Activated naive CD4-positive, alpha-beta T cell treated with anti-CD3 and anti-CD28 coated beads, Interleukin-2, amount 50 U/mL, for 72 hours (primary cell): Measurements from ENCODE around the gene STXBP5. TPM values are rescaled to one million over a fixed set of nuclear protein-coding genes. Genes with fewer than 3 reads are reported as not detected.

ENCODE experiments used
- ATAC-seq, 2 donors: fragments of 150-1000 bp; cut with Tn5 transposase; 2 replicates each; pipeline ENCODE4 v1.10.0; 2021; ENCODE audit warnings: mild to moderate bottlenecking in 2 of 2, moderate library complexity in 2 of 2
- DNase-seq, 2 donors: peaks; one replicate each; pipeline ENCODE4 v3.0.0; 2021 to 2022; ENCODE audit warnings: low spot score in 2 of 2
- H3K27ac Mint-ChIP-seq, 2 donors: one replicate each; pipeline ENCODE4 v1.8.0; 2022; ENCODE audit warnings: mild to moderate bottlenecking in 2 of 2, mixed read lengths in 2 of 2
- H3K36me3 Mint-ChIP-seq, 2 donors: one replicate each; pipeline ENCODE4 v1.8.0; 2022; ENCODE audit warnings: mixed read lengths in 2 of 2
- H3K9me3 Mint-ChIP-seq, 2 donors: one replicate each; pipeline ENCODE4 v1.8.0; 2022; ENCODE audit warnings: mixed read lengths in 2 of 2
- total RNA-seq, 2 donors: library from RNA; stranded (reverse); gene quantifications; one replicate each; pipeline ENCODE4 v1.2.3, GENCODE V29; 2022

The STXBP5 gene
- total RNA-seq, 2 donors from 2014 or later, result 5.7 to 17.7 TPM

- DNase-seq, result no peak
- Mint-ChIP-seq H3K27ac (no peak overlapping the region), H3K36me3 (peaks cover 0 to 7% of the 10 kb centered on the region in 2 donors), H3K9me3 (peaks cover 9 to 13% of the 10 kb centered on the region in 2 donors)
- ATAC-seq, result no peak
These were observed 193.1 kb downstream of the STXBP5 start for GRCh38 chr6:147397306-147397705.

GRCh38 chr6:147400968-147401367, 196.8 kb downstream of the STXBP5 start:
- no peak for DNase-seq
- Mint-ChIP-seq H3K27ac (no peak overlapping the region), H3K9me3 (peaks cover 23 to 29% of the 10 kb centered on the region in 2 donors), H3K36me3 (peaks cover 0 to 7% of the 10 kb centered on the region in 2 donors)
- ATAC-seq, result no peak

GRCh38 chr6:147401779-147402178, 197.6 kb downstream of the STXBP5 start:
- no peak for DNase-seq
- no peak overlapping the region for H3K27ac Mint-ChIP-seq
- H3K9me3 Mint-ChIP-seq, result peaks cover 23 to 29% of the 10 kb centered on the region in 2 donors
- H3K36me3 Mint-ChIP-seq, result peaks cover 0 to 7% of the 10 kb centered on the region in 2 donors
- ATAC-seq, result no peak

GRCh38 chr6:147406783-147407182, 202.6 kb downstream of the STXBP5 start:
- ATAC-seq (no peak), DNase-seq (no peak)
- no peak overlapping the region for H3K27ac Mint-ChIP-seq
- no peaks in the 10 kb centered on the region for H3K36me3 Mint-ChIP-seq
- H3K9me3 Mint-ChIP-seq, result peaks cover 16 to 18% of the 10 kb centered on the region in 2 donors

GRCh38 chr6:147407571-147407970, 203.4 kb downstream of the STXBP5 start:
- no peaks in the 10 kb centered on the region for H3K36me3 Mint-ChIP-seq
- H3K9me3 Mint-ChIP-seq, result peaks cover 14% of the 10 kb centered on the region in 2 donors
- DNase-seq, result no peak
- no peak overlapping the region for H3K27ac Mint-ChIP-seq
- no peak for ATAC-seq

- H3K36me3 Mint-ChIP-seq, result no peaks in the 10 kb centered on the region
These were observed 212.4 kb downstream of the STXBP5 start for GRCh38 chr6:147416622-147417021.

GRCh38 chr6:147417954-147418353, 213.7 kb downstream of the STXBP5 start:
- ATAC-seq (no peak), DNase-seq (no peak)
- no peaks in the 10 kb centered on the region for H3K36me3 Mint-ChIP-seq
- H3K27ac Mint-ChIP-seq, result no peak overlapping the region
- peaks cover 0 to 6% of the 10 kb centered on the region in 2 donors for H3K9me3 Mint-ChIP-seq

More at GRCh38 chr6:147416622-147417021, 212.4 kb downstream of the STXBP5 start:
- no peak overlapping the region for H3K27ac Mint-ChIP-seq
- no peak for ATAC-seq
- DNase-seq, result no peak
- peaks cover 0 to 6% of the 10 kb centered on the region in 2 donors for H3K9me3 Mint-ChIP-seq

- no peak for ATAC-seq
- Mint-ChIP-seq H3K9me3 (peaks cover 3 to 9% of the 10 kb centered on the region in 2 donors), H3K27ac (no peak overlapping the region), H3K36me3 (no peaks in the 10 kb centered on the region)
- no peak for DNase-seq
These were observed 214.3 kb downstream of the STXBP5 start for GRCh38 chr6:147418523-147418922.

GRCh38 chr6:147421903-147422302, 217.7 kb downstream of the STXBP5 start:
- H3K27ac Mint-ChIP-seq, result no peak overlapping the region
- H3K36me3 Mint-ChIP-seq, result no peaks in the 10 kb centered on the region
- ATAC-seq, result no peak
- H3K9me3 Mint-ChIP-seq, result peaks cover 7 to 13% of the 10 kb centered on the region in 2 donors
- DNase-seq, result no peak

GRCh38 chr6:147423111-147423510, 218.9 kb downstream of the STXBP5 start:
- H3K27ac Mint-ChIP-seq, result no peak overlapping the region
- no peak for ATAC-seq
- no peaks in the 10 kb centered on the region for H3K36me3 Mint-ChIP-seq
- H3K9me3 Mint-ChIP-seq, result peaks cover 7 to 13% of the 10 kb centered on the region in 2 donors
- DNase-seq, result no peak

GRCh38 chr6:147429794-147430193, 225.6 kb downstream of the STXBP5 start:
- Mint-ChIP-seq H3K9me3 (no peaks in the 10 kb centered on the region), H3K27ac (no peak overlapping the region), H3K36me3 (no peaks in the 10 kb centered on the region)
- DNase-seq, result no peak
- no peak for ATAC-seq

- H3K27ac Mint-ChIP-seq, result no peak overlapping the region
- no peak for ATAC-seq
- DNase-seq, result no peak
- no peaks in the 10 kb centered on the region for H3K36me3 Mint-ChIP-seq
- H3K9me3 Mint-ChIP-seq, result no peaks in the 10 kb centered on the region
These were observed 226.6 kb downstream of the STXBP5 start for GRCh38 chr6:147430811-147431210.

GRCh38 chr6:147434076-147434475, 229.9 kb downstream of the STXBP5 start:
- Mint-ChIP-seq H3K9me3 (no peaks in the 10 kb centered on the region), H3K36me3 (no peaks in the 10 kb centered on the region), H3K27ac (no peak overlapping the region)
- ATAC-seq (no peak), DNase-seq (no peak)

- ATAC-seq, result no peak
- DNase-seq, result no peak
- Mint-ChIP-seq H3K36me3 (no peaks in the 10 kb centered on the region), H3K27ac (no peak overlapping the region), H3K9me3 (no peaks in the 10 kb centered on the region)
These were observed 230.3 kb downstream of the STXBP5 start for GRCh38 chr6:147434516-147434915.

- DNase-seq, result no peak
- H3K36me3 Mint-ChIP-seq, result no peaks in the 10 kb centered on the region
- no peak overlapping the region for H3K27ac Mint-ChIP-seq
- H3K9me3 Mint-ChIP-seq, result no peaks in the 10 kb centered on the region
- no peak for ATAC-seq
These were observed 233.4 kb downstream of the STXBP5 start for GRCh38 chr6:147437615-147438014.

GRCh38 chr6:147438758-147439528, 234.7 kb downstream of the STXBP5 start:
- DNase-seq (no peak), ATAC-seq (peak in 1 of 2 donors; percentile 11)
- Mint-ChIP-seq H3K9me3 (no peaks in the 10 kb centered on the region), H3K36me3 (no peaks in the 10 kb centered on the region), H3K27ac (no peak overlapping the region)
